GM21526 (cell line): ENCODE measurements around the gene ZFTA.

Source experiments
- ATAC-seq: cut with Tn5 transposase; IDR thresholded peaks from one replicate; pipeline ENCODE4 v1.9.1; 2021; ENCODE audit warnings: moderate library complexity; ENCODE audit not compliant: unreplicated experiment, low FRiP score

ZFTA gene

DNA sequence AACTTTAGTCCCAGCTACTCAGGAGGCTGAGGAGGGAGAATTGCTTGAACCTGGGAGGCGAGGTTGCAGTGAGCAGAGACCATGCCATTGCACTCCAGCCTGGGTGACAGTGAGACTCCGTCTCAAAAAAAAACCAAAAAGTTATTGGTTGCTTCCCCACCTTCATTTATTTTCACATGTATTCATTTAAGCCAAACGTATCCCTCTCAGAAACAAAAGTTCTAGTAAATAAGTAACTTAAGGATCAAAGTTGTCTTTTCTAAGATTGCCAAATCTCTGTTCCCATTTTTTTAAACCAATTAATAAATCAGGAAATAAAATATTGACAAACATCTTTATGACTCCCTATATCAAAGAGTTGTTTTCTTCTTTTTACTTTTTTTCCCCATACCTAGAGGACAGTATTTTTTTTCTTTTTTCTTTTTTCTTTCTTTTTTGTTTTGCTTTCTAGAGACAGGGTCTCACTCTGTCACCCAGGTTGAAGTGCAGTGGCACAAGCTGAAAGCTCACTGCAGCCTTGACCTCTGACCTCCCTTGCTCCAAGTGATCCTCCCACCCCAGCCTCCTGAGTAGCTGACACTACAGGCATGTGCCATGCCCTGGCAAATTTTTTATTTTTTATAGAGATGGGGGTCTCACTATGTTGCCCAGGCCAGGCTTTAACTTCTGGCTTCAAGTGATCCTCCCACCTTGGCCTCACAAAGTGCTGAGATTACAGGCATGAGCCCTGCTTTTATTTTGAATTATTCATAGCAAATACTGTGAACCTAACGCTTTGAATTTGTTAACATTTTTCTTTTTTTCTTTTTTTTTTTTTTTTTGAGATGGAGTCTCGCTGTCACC, 11.4 kb downstream of the ZFTA start:
- ATAC-seq = no peak

DNA sequence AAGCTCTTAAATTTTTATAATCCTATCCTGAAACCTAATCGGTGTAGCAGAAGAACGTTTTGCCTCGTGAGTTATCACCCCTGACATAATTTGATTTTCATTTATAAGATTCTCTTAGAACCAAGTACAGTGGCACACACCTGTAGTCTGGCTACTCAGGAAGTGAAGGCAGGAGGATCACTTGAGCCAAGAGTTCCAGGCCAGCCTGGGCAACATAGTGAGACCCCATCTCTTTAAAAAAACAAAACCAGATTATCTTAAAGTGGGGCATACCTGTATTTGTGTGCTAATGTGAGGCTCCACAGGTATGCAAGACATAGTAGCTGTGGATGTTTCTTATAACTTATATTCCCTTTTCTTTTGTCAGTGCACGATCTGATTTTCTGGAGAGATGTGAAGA, 19.0 kb downstream of the ZFTA start:
- no peak for ATAC-seq

DNA sequence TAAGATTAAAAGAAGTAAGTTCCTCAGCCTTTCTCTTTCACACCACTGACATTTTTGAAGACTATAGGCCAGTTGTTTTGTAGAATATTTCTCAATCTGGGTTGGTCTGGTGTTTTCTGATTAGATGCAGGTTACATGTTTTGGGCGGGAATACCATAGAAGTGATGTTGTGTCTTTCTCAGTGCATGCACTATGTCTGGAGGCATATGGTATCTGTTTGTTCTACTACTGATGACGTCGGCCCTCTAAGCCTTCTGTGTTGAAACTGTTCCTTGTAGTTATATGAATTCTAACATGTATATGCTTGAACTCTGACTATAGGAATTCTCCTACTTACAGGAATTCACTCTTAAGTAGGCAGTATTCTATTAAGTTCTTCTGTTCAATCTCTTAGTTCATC, 21.6 kb downstream of the ZFTA start:
- ATAC-seq = no peak

DNA sequence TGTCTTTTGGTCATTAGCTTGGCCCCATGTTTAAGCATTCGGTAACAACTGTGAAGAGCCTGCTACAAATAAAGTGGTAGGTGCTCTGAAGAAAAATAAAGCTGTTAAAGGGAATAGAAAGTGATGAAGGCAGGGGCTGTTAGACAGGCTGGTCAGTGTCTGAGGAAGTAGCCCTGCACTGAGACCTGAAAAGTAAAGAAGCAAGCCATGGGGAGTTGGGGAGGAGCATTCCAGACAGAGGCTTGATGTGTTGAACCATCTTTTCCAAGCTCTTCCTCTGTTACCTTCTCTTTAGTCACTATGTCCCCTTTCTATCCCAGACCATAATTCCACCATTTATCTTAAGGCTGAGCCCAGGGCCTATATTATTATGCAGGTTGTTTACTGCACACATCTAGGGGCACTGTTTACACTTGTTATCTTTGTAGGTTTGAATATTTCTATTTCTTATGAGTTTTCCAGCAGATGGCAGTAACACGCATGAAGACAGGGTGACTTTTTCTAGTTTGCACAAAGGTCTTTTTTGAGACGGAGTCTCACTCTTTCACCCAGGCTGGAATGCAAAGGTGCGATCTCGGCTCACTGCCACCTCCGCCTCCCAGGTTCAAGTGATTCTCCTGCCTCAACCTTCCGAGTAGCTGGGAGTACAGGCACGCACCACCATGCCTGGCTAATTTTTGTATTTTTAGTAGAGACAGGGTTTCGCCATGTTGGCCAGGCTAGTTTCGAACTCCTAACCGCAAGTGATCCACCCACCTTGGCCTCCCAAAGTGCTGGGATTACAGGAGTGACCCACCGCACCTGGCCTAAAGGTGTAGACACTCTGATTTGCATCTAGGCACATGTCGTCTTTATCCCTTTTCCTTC, 23.0 kb downstream of the ZFTA start:
- no peak for ATAC-seq

DNA sequence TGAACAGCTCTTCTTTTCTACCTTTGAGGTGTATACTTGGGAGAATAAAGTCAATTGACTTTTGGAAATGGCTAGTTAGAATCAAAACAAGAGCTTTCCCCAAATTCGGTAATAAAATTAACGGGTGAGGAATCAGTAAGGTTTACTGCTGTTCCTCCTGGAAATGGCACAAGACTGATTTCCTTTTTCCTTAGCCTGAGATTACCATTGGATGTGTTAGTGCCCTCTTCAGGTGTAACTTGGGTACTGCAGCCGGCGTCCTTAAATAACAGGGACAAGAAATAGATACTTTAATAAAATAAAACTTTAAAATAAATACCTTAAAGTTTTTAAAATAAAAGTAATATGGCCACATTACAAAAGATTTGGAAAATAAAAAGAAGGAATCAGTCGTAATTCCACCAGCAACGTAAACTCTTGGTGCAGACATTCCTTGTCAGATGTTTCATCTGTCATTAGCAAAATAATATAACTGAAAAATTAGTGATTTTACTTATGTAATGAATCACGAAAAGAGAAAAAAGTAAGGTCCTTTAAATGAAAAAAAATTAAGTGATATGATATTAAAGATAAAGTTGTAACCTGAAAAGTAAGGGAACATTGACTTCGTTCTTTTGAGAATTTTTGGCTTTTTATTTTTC, 29.7 kb downstream of the ZFTA start:
- no peak for ATAC-seq

DNA sequence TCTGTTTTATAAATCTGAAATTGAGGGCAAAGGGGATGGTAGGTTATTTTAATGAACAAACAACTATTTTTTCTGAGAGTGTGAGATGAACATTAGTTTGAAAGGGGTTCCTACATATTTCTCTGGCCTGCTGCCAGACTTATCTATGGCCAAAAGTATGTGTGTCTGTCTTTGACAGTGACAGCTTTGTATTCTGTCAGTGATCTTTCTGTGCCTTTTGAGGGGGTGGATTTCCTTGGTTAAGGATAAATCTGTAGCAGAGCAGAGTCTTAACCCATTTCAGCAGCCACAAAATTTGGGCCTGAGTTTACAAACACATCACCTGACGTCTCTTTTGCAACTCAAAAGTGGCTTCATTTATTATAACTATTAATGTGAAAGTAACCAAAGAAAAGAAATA, 30.9 kb downstream of the ZFTA start:
- ATAC-seq = no peak

DNA sequence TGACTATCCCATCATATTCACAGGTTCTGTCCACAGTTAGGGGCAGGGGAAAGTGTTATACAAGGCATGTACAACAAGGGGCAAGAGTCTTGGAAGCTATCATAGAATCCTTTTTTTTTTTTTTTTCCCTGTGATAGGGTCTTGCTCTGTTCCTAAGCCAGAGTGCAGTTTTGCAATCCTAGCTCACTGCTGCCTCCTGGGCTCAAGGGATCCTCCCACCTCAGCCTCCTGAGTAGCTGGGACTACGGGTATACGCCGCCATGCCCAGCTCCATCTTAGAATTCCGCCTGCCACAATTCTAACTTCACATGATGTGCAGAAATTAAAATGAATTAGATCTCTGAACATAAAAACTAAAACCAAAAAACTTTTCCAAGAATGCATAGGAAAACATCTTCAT, 31.7 kb downstream of the ZFTA start:
- ATAC-seq = no peak

DNA sequence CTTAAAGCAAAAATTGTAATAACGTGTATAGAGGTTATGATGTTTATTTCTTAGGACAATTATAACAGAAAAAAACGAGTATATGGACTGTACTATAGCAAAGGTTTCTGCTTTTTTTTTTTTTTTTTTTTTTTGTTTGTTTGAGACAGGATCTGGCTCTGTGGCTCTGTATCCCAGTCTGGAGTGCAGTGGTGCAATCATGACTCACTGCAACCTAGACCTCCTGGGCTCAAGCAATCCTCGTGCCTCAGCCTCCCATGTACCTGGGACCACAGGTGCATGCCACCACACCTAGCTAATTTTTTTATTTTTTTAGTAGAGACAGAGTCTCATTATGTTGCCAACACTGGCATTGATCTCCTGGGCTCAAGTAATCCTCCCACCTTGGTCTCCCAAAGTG, 39.2 kb downstream of the ZFTA start:
- no peak for ATAC-seq

DNA sequence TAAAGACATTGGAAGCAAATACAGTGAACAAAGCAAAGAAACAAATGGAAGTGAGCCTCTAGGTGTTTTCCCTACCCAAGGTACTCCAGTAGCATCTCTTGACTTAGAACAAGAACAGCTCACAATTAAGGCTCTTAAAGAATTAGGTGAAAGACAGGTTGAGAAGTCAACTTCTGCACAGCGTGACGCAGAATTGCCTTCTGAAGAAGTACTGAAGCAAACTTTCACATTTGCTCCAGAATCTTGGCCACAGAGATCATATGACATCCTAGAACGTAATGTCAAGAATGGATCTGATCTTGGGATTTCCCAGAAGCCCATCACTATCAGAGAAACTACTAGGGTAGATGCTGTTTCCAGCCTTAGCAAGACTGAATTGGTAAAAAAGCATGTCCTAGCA, 48.0 kb downstream of the ZFTA start:
- ATAC-seq = no peak

DNA sequence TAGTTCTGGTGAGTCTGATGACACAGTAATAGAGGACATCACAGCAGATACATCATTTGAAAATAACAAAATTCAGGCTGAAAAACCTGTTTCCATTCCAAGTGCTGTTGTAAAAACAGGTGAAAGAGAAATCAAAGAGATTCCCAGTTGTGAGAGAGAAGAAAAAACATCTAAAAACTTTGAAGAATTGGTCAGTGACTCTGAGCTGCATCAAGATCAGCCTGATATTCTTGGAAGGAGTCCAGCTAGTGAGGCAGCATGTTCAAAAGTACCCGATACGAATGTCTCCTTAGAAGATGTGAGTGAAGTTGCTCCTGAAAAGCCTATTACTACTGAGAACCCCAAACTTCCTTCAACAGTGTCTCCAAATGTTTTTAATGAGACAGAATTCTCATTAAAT, 48.6 kb downstream of the ZFTA start:
- ATAC-seq = no peak

DNA sequence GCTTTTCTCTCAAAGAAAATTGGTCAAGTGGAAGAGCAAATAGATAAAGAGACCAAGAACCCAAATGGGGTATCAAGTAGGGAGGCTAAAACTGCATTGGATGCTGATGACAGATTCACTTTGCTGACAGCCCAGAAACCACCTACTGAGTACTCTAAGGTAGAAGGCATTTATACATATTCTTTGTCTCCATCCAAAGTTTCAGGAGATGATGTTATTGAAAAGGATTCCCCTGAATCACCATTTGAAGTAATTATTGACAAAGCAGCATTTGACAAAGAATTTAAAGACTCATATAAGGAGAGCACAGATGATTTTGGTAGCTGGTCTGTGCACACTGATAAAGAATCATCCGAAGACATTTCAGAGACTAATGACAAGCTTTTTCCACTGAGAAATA, 49.6 kb downstream of the ZFTA start:
- no peak for ATAC-seq
